NB4 (cell line): ENCODE results near the gene AP3S1.

ENCODE experiments used
- POLR2A ChIP-seq: IDR thresholded peaks from 2 replicates; pipeline ENCODE4 v1.6.1; 2011; ENCODE audit warnings: mild to moderate bottlenecking; ENCODE audit not compliant: insufficient read length; ENCODE audit errors: extremely low read depth
- TF ChIP-seq, protein P1 (sequence below): IDR thresholded peaks from one replicate; pipeline ENCODE4 v1.5.1; 2012; ENCODE audit warnings: low read depth, low read length

DNA sequence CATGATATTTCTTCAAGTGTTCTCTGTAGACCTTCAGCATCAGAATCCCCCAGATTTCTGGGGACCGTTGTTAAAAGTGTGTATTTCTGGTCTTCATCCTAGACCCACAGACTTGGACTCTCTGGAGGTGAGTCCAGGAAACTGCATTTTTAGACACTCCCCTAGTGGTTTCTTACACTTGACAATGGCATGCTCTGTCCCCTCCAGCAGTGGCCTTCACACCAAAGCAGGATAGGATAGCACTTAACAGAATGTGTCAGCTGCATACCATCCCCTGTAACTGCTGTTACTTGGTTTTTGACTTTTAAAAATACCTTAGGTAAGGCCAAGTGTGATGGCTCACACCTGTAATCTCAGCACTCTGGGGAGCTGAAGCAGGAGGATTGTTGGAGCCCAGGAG lies 46.0 kb upstream of the AP3S1 start:
- TF ChIP-seq POLR2A: no peak
- TF ChIP-seq, protein P1, sequence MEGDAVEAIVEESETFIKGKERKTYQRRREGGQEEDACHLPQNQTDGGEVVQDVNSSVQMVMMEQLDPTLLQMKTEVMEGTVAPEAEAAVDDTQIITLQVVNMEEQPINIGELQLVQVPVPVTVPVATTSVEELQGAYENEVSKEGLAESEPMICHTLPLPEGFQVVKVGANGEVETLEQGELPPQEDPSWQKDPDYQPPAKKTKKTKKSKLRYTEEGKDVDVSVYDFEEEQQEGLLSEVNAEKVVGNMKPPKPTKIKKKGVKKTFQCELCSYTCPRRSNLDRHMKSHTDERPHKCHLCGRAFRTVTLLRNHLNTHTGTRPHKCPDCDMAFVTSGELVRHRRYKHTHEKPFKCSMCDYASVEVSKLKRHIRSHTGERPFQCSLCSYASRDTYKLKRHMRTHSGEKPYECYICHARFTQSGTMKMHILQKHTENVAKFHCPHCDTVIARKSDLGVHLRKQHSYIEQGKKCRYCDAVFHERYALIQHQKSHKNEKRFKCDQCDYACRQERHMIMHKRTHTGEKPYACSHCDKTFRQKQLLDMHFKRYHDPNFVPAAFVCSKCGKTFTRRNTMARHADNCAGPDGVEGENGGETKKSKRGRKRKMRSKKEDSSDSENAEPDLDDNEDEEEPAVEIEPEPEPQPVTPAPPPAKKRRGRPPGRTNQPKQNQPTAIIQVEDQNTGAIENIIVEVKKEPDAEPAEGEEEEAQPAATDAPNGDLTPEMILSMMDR: no peak
